ENCODE results near the gene MAGI3.
"Not testable (repeated sequence)": the region's sequence is repeated elsewhere in the genome, so short reads cannot be mapped to it uniquely, and the experiment has no call there.

Gene MAGI3

DNA sequence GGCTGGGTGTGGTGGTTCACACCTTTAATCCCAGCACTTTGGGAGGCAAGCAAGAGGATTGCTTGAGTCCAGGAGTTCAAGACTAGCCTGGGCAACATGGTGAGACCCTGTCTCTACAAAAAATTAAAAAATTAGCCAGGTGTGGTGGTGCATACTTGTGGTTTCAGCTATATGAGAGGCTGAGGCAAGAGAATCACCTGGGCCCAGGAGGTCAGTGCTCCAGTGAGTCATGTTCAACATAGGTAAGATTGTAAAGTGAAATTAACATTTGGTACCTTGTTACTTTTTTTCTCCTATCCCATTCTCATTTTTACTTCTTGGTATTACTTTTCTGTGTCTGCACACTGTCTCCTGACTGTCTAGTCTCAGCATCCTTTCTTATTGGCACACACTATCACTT is 19.0 kb downstream of the MAGI3 start:
- TF ChIP-seq, protein P1, sequence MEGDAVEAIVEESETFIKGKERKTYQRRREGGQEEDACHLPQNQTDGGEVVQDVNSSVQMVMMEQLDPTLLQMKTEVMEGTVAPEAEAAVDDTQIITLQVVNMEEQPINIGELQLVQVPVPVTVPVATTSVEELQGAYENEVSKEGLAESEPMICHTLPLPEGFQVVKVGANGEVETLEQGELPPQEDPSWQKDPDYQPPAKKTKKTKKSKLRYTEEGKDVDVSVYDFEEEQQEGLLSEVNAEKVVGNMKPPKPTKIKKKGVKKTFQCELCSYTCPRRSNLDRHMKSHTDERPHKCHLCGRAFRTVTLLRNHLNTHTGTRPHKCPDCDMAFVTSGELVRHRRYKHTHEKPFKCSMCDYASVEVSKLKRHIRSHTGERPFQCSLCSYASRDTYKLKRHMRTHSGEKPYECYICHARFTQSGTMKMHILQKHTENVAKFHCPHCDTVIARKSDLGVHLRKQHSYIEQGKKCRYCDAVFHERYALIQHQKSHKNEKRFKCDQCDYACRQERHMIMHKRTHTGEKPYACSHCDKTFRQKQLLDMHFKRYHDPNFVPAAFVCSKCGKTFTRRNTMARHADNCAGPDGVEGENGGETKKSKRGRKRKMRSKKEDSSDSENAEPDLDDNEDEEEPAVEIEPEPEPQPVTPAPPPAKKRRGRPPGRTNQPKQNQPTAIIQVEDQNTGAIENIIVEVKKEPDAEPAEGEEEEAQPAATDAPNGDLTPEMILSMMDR (IDR thresholded peaks at IDR 0.05; ENCODE audit: low read depth, low read length, missing control alignments): no peak
- H3K4me3 ChIP-seq (replicated peaks; ENCODE audit: low read depth, low read length): no peak overlapping the region
- no peak for DNase-seq (ENCODE audit: extremely low read depth, low read depth)

DNA sequence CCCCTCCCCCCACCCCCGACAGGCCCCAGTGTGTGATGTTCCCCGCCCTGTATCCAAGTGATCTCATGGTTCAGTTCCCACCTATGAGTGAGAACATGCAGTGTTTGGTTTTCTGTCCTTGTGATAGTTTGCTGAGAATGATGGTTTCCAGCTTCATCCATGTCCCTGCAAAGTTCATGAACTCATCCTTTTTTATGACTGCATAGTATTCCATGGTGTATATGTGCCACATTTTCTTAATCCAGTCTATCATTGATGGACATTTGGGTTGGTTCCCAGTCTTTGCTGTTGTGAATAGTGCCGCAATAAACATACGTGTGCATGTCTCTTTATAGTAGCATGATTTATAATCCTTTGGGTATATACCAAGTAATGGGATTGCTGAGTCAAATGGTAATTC is 21.7 kb downstream of the MAGI3 start:
- not testable (repeated sequence) for H3K4me3 ChIP-seq (replicated peaks; ENCODE audit: low read depth, low read length); DNase-seq (ENCODE audit: extremely low read depth, low read depth)

DNA sequence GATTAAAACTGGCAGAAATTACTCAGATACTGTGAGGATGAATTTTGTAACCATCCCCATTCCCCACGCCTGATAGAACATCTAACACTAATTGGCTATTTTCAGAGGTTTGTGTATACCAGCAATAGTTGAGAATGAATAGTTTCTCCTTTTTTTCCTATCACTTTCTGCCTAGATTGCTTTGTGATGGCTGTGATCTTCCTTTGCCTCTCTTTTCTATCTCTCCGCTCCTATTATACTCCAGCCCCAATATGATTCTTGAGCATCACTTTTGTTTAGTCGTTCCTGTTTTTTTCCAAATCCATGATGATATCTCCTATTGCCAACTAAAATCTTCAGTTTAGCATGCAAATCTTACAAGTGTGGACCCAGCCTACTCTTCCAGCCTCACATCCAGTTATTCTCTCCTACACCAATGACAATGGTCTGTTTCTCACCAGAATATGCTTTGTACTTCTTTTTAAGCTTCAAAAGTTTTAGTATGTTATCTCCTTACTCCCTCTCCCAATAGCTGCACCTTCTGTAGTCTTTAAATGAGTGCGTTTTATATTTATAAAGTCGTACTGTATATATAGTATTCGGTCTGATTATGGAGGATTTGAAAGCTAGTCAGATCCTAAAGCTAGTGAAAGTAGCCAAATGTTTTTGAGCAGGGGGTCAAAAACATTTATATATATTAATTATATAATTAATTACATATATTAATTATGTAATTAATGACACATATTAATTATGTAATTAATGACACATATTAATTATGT is 25.2 kb downstream of the MAGI3 start:
- DNase-seq (ENCODE audit: extremely low read depth, low read depth): no peak

DNA sequence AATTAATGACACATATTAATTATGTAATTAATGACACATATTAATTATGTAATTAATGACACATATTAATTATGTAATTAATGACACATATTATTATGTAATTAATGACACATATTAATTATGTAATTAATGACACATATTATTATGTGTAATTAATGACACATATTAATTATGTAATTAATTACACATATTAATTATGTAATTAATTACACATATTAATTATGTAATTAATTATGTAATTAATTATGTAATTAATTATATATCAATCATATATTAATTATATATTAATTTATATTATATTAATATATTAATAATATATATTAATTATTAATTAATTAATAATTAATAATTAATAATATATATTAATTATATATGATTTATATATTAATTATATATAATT is 25.8 kb downstream of the MAGI3 start:
- DNase-seq (ENCODE audit: extremely low read depth, low read depth); H3K4me3 ChIP-seq (replicated peaks; ENCODE audit: low read depth, low read length): not testable (repeated sequence)

More for the DNA sequence above, 25.2 kb downstream of the MAGI3 start:
- H3K4me3 ChIP-seq (replicated peaks; ENCODE audit: low read depth, low read length): no peak overlapping the region
- TF ChIP-seq, protein P1 (IDR thresholded peaks at IDR 0.05; ENCODE audit: low read depth, low read length, missing control alignments): no peak

DNA sequence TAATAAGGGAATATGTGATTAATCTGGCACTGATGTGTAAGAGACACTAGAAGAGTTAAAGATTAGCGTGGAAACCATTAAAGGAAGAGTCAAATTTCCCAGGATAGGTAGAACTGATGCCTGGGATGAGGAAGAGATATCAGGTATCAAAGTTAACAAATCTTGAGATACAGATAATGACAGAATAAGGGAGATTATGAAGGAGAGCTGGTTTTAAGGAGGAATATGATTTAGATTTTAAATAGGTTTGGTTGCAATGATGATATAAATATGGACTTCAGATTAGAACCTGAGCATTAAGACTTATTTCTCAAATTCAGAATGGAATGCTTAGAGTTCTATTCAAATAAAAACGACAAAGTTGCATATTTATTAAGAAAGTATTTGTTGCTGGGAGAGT is 26.2 kb downstream of the MAGI3 start:
- no peak overlapping the region for H3K4me3 ChIP-seq (replicated peaks; ENCODE audit: low read depth, low read length)
- no peak for DNase-seq (ENCODE audit: extremely low read depth, low read depth)
- TF ChIP-seq, protein P1 (IDR thresholded peaks at IDR 0.05; ENCODE audit: low read depth, low read length, missing control alignments): no peak

DNA sequence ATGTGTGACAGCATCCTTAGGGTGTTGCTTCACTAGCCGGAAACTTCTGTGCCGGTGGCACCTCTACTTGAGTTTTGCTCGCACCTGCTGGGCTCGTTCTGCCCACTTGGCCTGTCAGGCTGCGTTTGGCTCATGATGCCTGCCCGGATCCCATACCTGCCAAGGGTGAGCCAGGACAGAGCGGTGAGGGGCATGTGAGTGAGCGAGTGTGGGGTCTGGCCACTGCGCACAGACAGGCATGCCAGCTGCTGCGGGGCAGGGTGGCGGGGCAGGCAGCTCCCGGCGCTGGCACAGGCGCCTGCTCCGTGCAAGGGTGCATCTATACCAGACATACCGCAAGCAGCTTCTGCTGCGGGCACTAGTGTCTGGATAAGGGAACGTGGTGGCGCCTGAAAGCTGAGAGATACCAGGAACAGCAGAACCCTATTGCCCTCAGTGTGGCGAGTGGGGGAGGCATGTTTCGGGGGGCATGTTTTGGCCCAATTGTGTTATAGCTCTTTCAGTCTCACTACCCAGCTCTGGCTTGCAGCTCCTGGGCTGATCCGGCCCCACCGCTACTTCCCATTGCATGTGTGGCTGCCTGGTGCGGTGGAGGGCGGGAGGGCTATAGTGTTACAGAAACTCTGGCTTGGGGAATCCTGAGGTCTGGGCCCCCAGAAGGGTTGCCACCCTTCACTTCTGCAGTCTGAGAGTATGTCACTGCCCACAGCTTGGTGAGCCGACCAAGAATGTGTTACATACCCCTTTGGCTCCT is 32.2 kb downstream of the MAGI3 start:
- H3K4me3 ChIP-seq (replicated peaks; ENCODE audit: low read depth, low read length): no peak overlapping the region
- DNase-seq (ENCODE audit: extremely low read depth, low read depth): no peak
- TF ChIP-seq, protein P1 (IDR thresholded peaks at IDR 0.05; ENCODE audit: low read depth, low read length, missing control alignments): no peak

DNA sequence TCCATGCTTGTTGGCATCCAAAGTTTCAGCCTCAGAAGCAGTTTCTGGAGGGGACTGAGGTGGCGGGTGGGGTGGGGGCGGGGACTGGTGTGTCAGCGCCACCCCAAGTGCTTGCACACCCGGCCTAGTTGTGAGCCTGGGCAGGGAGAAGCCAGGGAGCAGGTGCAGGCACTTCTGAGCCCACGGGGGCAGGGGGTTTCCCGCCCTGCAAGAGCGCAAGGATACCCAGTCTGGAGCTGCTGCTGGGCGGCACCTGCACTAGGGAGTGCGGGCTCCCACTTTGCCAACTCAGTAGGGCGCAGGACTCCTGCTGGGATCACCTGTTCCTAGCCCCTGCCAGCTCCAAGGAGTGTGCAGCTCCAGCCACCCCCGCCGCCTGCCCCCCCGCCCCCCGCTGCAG is 33.5 kb downstream of the MAGI3 start:
- no peak for DNase-seq (ENCODE audit: extremely low read depth, low read depth)
- TF ChIP-seq, protein P1 (IDR thresholded peaks at IDR 0.05; ENCODE audit: low read depth, low read length, missing control alignments): no peak
- no peak overlapping the region for H3K4me3 ChIP-seq (replicated peaks; ENCODE audit: low read depth, low read length)
